ENCODE measurements around the gene VPS35L. TPM values are rescaled to one million over a fixed set of nuclear protein-coding genes. Genes with fewer than 3 reads are reported as not detected.
A peak's percentile ranks its signal among the peaks of the same experiment; 100 is the strongest.

The VPS35L gene
- total RNA-seq, 1 experiment from 2014 or later, result 51.1 TPM

- TF ChIP-seq CTCF (conservative IDR thresholded peaks at IDR 0.05; ENCODE audit: low read depth, low read length) (no peak), EZH2 (IDR thresholded peaks at IDR 0.05; ENCODE audit: borderline replicate concordance, low read depth, low read length, poor library complexity, severe bottlenecking) (no peak)
- Histone ChIP-seq H3K36me3 (ENCODE audit: insufficient read depth, low read length, poor library complexity, severe bottlenecking) (no peaks in the 10 kb centered on the region), H3K9me3 (ENCODE audit: low read depth, low read length, poor library complexity, severe bottlenecking) (no peaks in the 10 kb centered on the region), H3K4me1 (ENCODE audit: insufficient read depth, low read length, poor library complexity, severe bottlenecking) (no peaks in the 10 kb centered on the region), H3K27me3 (replicated peaks; ENCODE audit: insufficient read depth, low read depth, low read length, poor library complexity) (no peaks in the 10 kb centered on the region), H3K4me3 (ENCODE audit: low read depth, low read length, poor library complexity, severe bottlenecking) (no peak overlapping the region), H3K27ac (ENCODE audit: low read depth, low read length, poor library complexity, severe bottlenecking) (no peak overlapping the region)
- no peak for DNase-seq (ENCODE audit: low spot score)
- BruUV-seq (replicated peaks), result no TSS peak
- ChIA-PET CTCF (no interaction called here), POLR2A (ENCODE audit: low non-redundant PET) (no interaction called here)
- intact Hi-C loops (cut with micrococcal nuclease; ENCODE audit: unreplicated experiment), result no loop called here
Observed at GRCh38 chr16:19657831-19658230, 102.3 kb downstream of the VPS35L start.

- CTCF ChIA-PET, result no interaction called here
- intact Hi-C loops (cut with micrococcal nuclease; ENCODE audit: unreplicated experiment), result no loop called here
Observed at GRCh38 chr16:19659554-19659953, 104.1 kb downstream of the VPS35L start.

DNA sequence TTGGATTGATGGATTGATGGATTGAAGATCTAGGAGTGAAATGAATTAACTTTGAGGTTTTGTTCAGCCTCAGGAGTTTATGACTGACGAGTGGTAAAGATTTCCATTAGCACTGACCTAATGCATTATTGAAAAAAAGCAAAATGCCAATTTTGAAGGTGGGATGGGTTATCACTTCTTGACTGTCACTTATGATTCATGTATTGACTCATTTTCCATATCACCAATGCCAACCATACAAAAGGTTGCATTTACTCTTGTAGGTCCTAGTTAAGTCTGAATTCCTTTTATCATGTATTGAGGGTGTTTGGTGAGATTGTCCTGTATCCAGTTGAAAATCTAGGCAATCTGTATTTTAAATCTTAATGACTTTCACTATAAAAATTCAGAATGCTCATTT, 104.9 kb downstream of the VPS35L start:
- intact Hi-C loops (cut with micrococcal nuclease; ENCODE audit: unreplicated experiment), result no loop called here
- H3K36me3 ChIP-seq (ENCODE audit: insufficient read depth, low read length, poor library complexity, severe bottlenecking), result no peaks in the 10 kb centered on the region
- TF ChIP-seq EZH2 (IDR thresholded peaks at IDR 0.05; ENCODE audit: borderline replicate concordance, low read depth, low read length, poor library complexity, severe bottlenecking) (no peak), CTCF (conservative IDR thresholded peaks at IDR 0.05; ENCODE audit: low read depth, low read length) (no peak)
- no peaks in the 10 kb centered on the region for H3K9me3 ChIP-seq (ENCODE audit: low read depth, low read length, poor library complexity, severe bottlenecking)
- H3K27me3 ChIP-seq (replicated peaks; ENCODE audit: insufficient read depth, low read depth, low read length, poor library complexity), result no peaks in the 10 kb centered on the region
- POLR2A ChIA-PET (ENCODE audit: low non-redundant PET), result no interaction called here
- CTCF ChIA-PET, result no interaction called here
- no peak overlapping the region for H3K4me3 ChIP-seq (ENCODE audit: low read depth, low read length, poor library complexity, severe bottlenecking)
- no TSS peak for BruUV-seq (replicated peaks)
- no peaks in the 10 kb centered on the region for H3K4me1 ChIP-seq (ENCODE audit: insufficient read depth, low read length, poor library complexity, severe bottlenecking)
- H3K27ac ChIP-seq (ENCODE audit: low read depth, low read length, poor library complexity, severe bottlenecking), result no peak overlapping the region
- no peak for DNase-seq (ENCODE audit: low spot score)

More at GRCh38 chr16:19659554-19659953, 104.1 kb downstream of the VPS35L start:
- H3K4me1 ChIP-seq (ENCODE audit: insufficient read depth, low read length, poor library complexity, severe bottlenecking), result no peaks in the 10 kb centered on the region
- POLR2A ChIA-PET (ENCODE audit: low non-redundant PET), result no interaction called here
- no peak for DNase-seq (ENCODE audit: low spot score)
- H3K27me3 ChIP-seq (replicated peaks; ENCODE audit: insufficient read depth, low read depth, low read length, poor library complexity), result no peaks in the 10 kb centered on the region
- no peak overlapping the region for H3K27ac ChIP-seq (ENCODE audit: low read depth, low read length, poor library complexity, severe bottlenecking)
- H3K9me3 ChIP-seq (ENCODE audit: low read depth, low read length, poor library complexity, severe bottlenecking), result no peaks in the 10 kb centered on the region
- no peaks in the 10 kb centered on the region for H3K36me3 ChIP-seq (ENCODE audit: insufficient read depth, low read length, poor library complexity, severe bottlenecking)
- BruUV-seq (replicated peaks), result no TSS peak
- no peak overlapping the region for H3K4me3 ChIP-seq (ENCODE audit: low read depth, low read length, poor library complexity, severe bottlenecking)
- TF ChIP-seq CTCF (conservative IDR thresholded peaks at IDR 0.05; ENCODE audit: low read depth, low read length) (0 out of 2 replicates have a peak, but pooled peaks have one; percentile 12), EZH2 (IDR thresholded peaks at IDR 0.05; ENCODE audit: borderline replicate concordance, low read depth, low read length, poor library complexity, severe bottlenecking) (no peak)

Data from A673 (cell line).